Stimulated activated CD4-positive, alpha-beta T cell treated with anti-CD3 and anti-CD28 coated beads, Interleukin-12 subunit alpha, Interleukin-12 subunit beta, amount 100 ng/mL, for 48 hours (primary cell): ENCODE results near the gene TMIE.
"Not testable (repeated sequence)": the region's sequence is repeated elsewhere in the genome, so short reads cannot be mapped to it uniquely, and the experiment has no call there.

ENCODE experiments used
- DNase-seq, 3 donors: peaks; one replicate each; pipeline ENCODE4 v3.0.0-alpha.2; 2020; ENCODE audit warnings: low read depth in 2 of 3, low spot score in 1 of 3

The TMIE gene

GRCh38 chr3:46721009-46721408, 19.8 kb downstream of the TMIE start:
- DNase-seq: no peak

GRCh38 chr3:46722443-46722842, 21.3 kb downstream of the TMIE start:
- no peak for DNase-seq

DNA sequence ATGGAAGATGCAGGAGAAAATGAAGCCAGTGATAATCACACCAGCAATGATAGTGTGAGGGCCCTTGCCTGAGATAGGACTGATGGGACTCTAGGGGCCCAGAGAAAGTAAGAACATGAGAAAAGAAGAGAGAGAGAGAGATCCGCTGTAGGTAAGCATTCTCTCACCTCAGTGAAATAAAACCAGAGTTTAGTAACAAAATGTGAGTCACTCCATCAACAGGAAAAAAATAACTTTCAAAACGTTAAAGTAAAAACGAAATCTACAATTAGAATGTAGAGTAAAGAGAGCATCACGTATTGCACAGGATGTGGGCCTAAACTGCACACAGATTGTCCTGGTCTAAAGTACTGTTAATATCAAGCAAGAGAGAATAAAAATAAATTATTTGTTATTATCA, 23.2 kb downstream of the TMIE start:
- no peak for DNase-seq

- no peak for DNase-seq
Measured at GRCh38 chr3:46725621-46726314, 24.6 kb downstream of the TMIE start.

- DNase-seq: no peak
Measured at GRCh38 chr3:46729038-46729437, 27.8 kb downstream of the TMIE start.

DNA sequence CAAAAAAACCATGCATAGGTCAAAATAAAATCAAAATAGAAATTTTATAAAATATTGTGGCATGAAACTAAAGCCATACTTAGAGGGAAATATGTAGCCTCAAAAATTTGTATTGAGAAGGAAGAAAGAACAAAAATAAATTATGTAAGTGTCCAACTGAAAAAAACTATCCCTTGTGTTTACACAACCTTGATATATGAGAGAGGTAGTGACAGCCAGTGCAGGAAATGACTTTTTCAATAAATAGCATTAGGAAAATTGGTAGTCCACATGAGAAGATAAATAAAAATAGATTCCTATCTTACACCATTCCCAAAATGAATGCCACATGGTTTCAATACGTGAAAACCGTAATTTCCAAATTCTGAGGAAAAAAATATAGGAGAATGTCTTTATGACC, 29.6 kb downstream of the TMIE start:
- DNase-seq: no peak

- DNase-seq: no peak
Measured at GRCh38 chr3:46731795-46732194, 30.6 kb downstream of the TMIE start.

DNA sequence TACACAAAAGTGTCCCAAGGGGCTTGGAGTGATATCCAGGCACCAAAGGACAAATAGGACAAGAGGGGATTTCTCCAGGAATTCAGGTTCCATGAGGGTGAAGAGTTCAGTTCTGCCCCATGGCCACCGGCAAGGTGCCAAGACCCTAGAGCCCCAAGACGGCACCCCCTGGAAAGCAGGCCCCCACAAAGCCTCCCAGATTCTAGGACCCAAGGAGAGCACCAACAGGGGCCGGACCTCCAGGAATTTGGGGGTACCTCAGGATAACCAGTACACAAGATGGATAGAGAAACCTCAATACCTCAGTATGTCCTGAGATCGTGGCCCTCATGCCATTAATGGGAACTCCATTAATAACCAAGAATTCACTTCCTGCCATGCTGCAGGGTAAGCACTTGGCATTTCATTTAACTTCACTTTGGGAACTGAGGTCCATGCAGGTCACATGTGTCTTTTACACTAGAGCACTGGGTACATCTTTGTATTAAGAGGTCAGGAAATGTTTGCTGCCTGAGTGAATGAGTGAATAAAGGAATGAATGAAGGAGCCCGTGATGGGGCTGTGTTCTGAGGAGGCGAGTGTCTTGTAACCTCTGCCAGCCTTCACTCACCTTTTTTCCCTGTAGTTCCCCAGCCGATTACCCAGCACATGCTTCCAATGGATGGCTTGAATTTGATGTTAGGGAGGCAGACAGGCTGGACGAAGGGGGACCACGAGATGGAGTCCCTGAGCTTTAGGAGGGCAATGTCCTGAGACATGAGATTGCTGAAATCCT, 32.0 kb downstream of the TMIE start:
- DNase-seq: no peak

DNA sequence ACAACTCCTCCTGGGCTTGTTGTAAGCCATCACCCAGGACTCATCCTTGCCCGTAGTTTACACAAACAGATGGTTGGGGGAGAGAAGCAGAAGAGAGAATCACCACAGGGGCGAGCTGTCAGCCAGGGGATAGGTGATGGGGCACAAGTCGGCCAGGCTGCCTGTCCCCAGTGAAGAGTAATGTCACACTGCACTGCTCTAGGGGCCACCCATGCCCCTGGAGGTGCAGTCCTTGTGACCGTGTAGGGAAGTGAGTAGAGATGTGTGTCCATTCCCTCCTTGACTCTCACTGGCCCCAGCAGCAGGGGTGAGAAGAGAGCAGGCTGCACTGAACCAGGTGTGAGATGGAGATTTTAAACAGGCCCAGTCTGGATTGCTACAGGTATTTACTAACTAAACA, 33.6 kb downstream of the TMIE start:
- DNase-seq: no peak

DNA sequence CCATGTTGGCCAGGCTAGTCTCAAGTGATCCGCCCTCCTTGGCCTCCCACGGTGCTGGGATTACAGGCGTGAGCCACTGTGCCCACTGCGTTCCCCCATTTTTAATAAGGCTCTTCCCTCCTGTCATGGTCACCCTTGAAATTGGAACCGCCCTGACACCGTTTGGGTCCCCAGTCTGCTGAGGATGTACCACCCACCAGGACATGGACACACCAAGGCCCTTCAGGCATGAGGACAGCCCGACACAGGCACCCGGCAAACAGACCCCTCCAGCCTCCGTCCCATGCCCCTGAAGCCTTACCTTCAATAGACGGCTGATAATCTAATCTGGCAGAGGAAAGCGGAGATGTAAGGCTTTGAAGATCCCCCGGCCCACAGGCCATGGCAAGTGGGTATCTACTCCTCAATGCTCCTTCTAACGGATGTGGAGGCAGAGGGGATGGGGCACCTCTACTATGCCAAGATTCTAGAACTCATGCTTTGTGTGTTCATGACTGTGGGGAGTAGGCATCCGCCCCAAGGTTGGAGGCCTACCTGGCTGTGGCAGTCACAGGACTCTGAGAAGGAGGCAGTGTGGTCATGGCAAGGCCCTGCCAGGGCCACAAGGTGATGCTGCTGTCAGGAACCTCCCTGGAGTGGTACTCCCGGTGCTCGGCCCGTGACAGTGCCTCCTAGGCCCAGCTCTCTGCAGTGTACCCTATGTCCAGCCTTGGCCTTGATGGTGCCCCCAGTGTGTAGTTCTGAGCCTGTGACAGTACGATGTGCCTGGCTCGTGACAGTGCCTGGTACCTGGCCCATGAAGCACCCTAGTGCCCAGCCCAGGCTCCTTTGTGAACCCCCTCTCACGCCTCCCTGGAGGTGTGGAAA, 35.0 kb downstream of the TMIE start:
- no peak for DNase-seq

GRCh38 chr3:46737329-46737731, 36.1 kb downstream of the TMIE start:
- no peak for DNase-seq

- DNase-seq: not testable (repeated sequence)
Measured at GRCh38 chr3:46739565-46739964, 38.4 kb downstream of the TMIE start.

DNA sequence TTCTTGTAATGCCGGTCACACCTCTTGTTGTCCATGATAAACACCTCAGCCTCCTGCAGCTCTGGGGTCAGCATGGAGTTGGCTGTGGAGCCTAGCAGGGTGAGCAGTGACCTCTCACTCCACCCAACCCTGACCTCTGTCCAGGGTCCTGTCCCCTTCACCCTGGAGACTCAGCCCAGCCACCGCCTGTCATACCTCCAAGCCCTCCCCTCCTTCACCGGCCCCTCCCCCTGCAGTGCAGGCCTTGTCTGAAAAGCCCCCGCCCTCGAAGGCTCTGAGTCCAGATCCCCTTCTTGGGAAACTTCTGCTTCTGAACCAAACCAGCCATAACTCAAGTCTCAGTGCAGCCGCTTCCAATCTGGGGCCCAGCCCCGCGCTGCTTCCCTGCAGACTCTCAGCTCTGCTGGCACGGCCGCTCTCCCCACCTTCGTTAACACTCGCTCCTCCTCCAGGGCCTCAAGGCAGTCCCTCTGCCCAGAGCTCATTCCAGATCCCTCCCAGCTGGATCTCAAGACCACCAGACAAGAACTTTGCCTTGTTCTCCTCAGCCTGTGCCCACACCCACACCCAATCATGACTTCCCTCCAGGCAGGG, 41.9 kb downstream of the TMIE start:
- no peak for DNase-seq

GRCh38 chr3:46746711-46747110, 45.5 kb downstream of the TMIE start:
- no peak for DNase-seq

DNA sequence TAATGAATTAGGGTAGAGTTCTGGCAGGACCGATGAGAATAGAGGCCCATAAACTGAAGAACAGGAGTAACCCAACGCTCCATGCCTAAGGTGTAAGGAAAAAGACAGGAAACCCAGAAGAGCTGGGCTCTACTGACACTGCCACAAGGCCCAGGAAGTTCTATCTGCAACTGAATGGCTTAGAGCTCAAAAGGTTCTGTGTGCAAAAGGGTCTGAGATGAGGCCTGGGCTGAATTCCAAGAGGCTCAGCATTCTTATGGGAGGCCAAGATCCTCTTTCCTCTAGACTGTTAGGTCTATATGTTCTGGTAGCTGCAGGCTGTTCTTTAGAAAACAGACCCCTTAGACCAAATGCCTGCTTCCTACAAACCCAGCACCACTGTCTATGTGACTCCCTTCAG, 47.0 kb downstream of the TMIE start:
- DNase-seq: no peak

DNA sequence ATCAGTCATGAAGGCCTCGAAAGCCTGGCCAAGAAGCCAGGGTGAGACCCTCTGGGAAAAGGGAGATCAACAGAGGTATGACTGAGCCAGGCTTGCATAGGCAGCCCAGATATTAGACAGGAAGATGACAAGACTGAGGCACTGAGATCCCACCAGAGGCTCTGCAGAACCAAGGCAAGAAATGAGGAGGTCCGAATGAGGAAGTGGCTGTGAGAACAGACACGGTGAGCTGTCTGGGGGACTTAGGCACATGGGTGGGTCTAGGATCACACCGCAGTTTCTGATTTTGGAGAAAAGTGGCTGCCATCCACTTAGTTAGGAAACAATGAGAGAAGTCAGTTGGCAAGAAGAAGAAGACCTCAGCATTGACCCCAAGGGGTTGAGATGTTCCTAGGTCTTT, 47.9 kb downstream of the TMIE start:
- no peak for DNase-seq

DNA sequence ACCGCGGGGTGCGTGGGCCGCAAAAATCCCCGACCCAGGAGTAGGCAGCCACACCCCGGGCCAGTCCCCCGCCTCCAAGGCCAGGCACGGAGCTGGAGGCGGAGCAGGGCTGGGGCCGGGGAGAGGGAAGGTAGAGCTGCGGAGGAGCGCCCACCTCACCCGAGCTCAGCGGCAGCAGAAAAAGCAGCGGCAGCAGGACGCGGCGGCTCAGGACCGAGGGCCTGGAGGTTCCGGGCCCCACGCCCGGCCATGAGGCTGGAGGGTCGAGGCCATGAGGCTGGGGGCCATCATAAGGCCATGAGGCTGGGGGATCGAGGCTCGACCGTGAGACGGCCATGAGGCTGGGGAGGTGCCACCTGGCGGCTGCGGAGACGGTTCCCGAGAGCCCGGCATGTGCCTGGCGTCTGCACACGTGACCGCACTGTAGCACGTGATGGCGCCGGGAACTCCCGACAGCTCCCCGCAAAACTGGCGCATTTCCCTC, 49.4 kb downstream of the TMIE start:
- no peak for DNase-seq

- peak in 2 of 3 donors; percentile 8 to 9 for DNase-seq
Measured at GRCh38 chr3:46753127-46753526, 51.9 kb downstream of the TMIE start.

GRCh38 chr3:46755646-46756045, 54.5 kb downstream of the TMIE start:
- DNase-seq: no peak

DNA sequence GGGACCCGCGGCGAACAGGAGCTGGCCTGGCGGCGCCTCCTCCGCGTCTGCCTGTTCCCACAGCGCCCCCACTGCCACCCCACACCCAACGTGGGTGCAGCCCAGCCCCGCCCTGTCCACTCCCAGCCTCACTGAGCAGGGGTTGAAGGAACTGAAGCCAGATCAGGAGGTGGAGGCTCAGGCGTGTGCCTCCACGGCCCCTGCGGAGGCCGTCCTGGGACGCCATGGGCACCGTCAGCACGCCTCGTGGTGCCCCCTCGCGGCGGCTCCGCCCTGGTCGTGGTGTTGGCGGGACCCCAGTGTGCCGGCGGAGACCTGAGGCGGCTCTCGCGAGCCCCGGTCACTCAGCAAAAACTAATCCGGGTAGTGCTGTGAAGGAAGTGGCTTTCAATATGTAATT, 55.5 kb downstream of the TMIE start:
- DNase-seq: no peak
